ENCODE data around the gene CYP27C1. TPM values are rescaled to one million over a fixed set of nuclear protein-coding genes. Genes with fewer than 3 reads are reported as not detected.
A peak's percentile ranks its signal among the peaks of the same experiment; 100 is the strongest.

CYP27C1 gene, protein sequence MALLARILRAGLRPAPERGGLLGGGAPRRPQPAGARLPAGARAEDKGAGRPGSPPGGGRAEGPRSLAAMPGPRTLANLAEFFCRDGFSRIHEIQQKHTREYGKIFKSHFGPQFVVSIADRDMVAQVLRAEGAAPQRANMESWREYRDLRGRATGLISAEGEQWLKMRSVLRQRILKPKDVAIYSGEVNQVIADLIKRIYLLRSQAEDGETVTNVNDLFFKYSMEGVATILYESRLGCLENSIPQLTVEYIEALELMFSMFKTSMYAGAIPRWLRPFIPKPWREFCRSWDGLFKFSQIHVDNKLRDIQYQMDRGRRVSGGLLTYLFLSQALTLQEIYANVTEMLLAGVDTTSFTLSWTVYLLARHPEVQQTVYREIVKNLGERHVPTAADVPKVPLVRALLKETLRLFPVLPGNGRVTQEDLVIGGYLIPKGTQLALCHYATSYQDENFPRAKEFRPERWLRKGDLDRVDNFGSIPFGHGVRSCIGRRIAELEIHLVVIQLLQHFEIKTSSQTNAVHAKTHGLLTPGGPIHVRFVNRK
- total RNA-seq = under 1 TPM; 0.05 to 0.08 TPM
- polyA plus RNA-seq = under 1 TPM; 0.02 to 0.14 TPM

DNA sequence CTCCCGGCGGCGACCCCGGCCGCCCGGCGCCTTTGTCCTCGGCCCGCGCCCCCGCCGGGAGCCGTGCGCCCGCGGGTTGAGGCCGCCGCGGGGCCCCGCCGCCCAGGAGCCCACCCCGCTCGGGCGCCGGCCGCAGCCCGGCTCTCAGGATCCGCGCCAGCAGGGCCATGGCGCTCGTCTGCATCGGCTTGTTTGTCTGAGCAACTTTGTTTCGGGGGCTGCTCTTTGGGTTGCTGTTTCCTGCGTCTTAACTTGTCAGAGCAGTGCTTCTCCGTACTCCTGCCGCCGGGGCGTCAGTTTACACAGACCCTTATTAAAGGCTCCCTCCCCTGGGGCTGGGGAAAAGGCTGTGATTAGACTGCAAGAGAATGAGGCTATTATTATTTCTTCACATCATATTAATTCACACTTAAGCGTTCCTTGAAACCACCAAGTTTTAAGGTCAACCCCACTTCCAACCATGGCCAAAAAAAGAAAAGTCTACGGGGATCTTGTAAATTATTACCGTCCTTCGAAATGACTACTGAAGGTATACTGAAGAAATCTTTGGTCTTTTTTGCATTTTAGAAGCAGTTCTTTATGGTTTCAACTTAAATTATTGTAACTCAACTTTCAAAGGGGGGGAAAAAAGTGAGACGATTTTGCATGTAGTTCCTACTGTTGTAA is at the start of gene CYP27C1:
Gene CYP27C1, minus strand, starts transcription at position 198 of the 666 bp plus-strand sequence. Its CDS starts 29 bp downstream, at position 169.
- Histone ChIP-seq H3K4me3 (ENCODE audit: low read depth in 1 of 3, low read length in 3 of 3) (peak within 1 kb of the TSS in 2 of 3 donors; percentile 47 to 65), H3K9ac (ENCODE audit: low read depth in 1 of 2, low read length in 2 of 2) (no peak within 1 kb of the TSS), H3K9me3 (ENCODE audit: control insufficient read depth in 4 of 4, low read length in 3 of 4) (no peaks in the 10 kb centered on the region), H3K36me3 (ENCODE audit: control insufficient read depth in 4 of 4, insufficient read depth in 3 of 4, low read depth in 1 of 4, low read length in 3 of 4) (no peaks in the 10 kb centered on the region), H3K27ac (ENCODE audit: low read depth in 1 of 2, low read length in 2 of 2) (no peak within 1 kb of the TSS), H3K27me3 (ENCODE audit: control insufficient read depth in 4 of 4, insufficient read depth in 4 of 4, low read length in 3 of 4) (peaks cover 0 to 2% (median 0%) of the 10 kb centered on the region in 4 donors), H3K4me1 (ENCODE audit: control insufficient read depth in 4 of 4, insufficient read depth in 4 of 4, low read length in 3 of 4) (peaks cover 4 to 13% (median 10%) of the 10 kb centered on the region in 4 donors)
- WGBS = 5% methylated on average over 43 of the region's 43 CpGs
- no peak for TF ChIP-seq FOXA1 (IDR thresholded peaks at IDR 0.05)
- TF ChIP-seq, protein P1, sequence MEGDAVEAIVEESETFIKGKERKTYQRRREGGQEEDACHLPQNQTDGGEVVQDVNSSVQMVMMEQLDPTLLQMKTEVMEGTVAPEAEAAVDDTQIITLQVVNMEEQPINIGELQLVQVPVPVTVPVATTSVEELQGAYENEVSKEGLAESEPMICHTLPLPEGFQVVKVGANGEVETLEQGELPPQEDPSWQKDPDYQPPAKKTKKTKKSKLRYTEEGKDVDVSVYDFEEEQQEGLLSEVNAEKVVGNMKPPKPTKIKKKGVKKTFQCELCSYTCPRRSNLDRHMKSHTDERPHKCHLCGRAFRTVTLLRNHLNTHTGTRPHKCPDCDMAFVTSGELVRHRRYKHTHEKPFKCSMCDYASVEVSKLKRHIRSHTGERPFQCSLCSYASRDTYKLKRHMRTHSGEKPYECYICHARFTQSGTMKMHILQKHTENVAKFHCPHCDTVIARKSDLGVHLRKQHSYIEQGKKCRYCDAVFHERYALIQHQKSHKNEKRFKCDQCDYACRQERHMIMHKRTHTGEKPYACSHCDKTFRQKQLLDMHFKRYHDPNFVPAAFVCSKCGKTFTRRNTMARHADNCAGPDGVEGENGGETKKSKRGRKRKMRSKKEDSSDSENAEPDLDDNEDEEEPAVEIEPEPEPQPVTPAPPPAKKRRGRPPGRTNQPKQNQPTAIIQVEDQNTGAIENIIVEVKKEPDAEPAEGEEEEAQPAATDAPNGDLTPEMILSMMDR (IDR thresholded peaks at IDR 0.05; ENCODE audit: low read depth, low read length, missing input control) = no peak
- TF ChIP-seq GABPA (IDR thresholded peaks at IDR 0.05 in 1 of 2, conservative IDR thresholded peaks at IDR 0.05 in 1 of 2) = no peak
- no peak for TF ChIP-seq NR2F2 (IDR thresholded peaks at IDR 0.05)
- TF ChIP-seq RXRA (IDR thresholded peaks at IDR 0.05) = no peak
- no peak for TF ChIP-seq HNF4G (IDR thresholded peaks at IDR 0.05)
- TF ChIP-seq HNF4A (conservative IDR thresholded peaks at IDR 0.05) = no peak
- no peak for TF ChIP-seq TAF1 (conservative IDR thresholded peaks at IDR 0.05)
- TF ChIP-seq, protein P2, sequence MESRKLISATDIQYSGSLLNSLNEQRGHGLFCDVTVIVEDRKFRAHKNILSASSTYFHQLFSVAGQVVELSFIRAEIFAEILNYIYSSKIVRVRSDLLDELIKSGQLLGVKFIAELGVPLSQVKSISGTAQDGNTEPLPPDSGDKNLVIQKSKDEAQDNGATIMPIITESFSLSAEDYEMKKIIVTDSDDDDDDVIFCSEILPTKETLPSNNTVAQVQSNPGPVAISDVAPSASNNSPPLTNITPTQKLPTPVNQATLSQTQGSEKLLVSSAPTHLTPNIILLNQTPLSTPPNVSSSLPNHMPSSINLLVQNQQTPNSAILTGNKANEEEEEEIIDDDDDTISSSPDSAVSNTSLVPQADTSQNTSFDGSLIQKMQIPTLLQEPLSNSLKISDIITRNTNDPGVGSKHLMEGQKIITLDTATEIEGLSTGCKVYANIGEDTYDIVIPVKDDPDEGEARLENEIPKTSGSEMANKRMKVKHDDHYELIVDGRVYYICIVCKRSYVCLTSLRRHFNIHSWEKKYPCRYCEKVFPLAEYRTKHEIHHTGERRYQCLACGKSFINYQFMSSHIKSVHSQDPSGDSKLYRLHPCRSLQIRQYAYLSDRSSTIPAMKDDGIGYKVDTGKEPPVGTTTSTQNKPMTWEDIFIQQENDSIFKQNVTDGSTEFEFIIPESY (IDR thresholded peaks at IDR 0.05) = no peak
- TF ChIP-seq RAD21 (IDR thresholded peaks at IDR 0.05) = no peak
- TF ChIP-seq, protein P3, sequence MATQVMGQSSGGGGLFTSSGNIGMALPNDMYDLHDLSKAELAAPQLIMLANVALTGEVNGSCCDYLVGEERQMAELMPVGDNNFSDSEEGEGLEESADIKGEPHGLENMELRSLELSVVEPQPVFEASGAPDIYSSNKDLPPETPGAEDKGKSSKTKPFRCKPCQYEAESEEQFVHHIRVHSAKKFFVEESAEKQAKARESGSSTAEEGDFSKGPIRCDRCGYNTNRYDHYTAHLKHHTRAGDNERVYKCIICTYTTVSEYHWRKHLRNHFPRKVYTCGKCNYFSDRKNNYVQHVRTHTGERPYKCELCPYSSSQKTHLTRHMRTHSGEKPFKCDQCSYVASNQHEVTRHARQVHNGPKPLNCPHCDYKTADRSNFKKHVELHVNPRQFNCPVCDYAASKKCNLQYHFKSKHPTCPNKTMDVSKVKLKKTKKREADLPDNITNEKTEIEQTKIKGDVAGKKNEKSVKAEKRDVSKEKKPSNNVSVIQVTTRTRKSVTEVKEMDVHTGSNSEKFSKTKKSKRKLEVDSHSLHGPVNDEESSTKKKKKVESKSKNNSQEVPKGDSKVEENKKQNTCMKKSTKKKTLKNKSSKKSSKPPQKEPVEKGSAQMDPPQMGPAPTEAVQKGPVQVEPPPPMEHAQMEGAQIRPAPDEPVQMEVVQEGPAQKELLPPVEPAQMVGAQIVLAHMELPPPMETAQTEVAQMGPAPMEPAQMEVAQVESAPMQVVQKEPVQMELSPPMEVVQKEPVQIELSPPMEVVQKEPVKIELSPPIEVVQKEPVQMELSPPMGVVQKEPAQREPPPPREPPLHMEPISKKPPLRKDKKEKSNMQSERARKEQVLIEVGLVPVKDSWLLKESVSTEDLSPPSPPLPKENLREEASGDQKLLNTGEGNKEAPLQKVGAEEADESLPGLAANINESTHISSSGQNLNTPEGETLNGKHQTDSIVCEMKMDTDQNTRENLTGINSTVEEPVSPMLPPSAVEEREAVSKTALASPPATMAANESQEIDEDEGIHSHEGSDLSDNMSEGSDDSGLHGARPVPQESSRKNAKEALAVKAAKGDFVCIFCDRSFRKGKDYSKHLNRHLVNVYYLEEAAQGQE (IDR thresholded peaks at IDR 0.05) = no peak
- no peak for TF ChIP-seq JUND (IDR thresholded peaks at IDR 0.05)
- TF ChIP-seq SP1 (IDR thresholded peaks at IDR 0.05) = no peak
- TF ChIP-seq, protein P4, sequence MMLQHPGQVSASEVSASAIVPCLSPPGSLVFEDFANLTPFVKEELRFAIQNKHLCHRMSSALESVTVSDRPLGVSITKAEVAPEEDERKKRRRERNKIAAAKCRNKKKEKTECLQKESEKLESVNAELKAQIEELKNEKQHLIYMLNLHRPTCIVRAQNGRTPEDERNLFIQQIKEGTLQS (IDR thresholded peaks at IDR 0.05) = no peak
- TF ChIP-seq FOXA2 (IDR thresholded peaks at IDR 0.05) = no peak
- TF ChIP-seq EGR1 (IDR thresholded peaks at IDR 0.05; ENCODE audit: low read depth in 2 of 2) = no peak
- TF ChIP-seq YY1 (IDR thresholded peaks at IDR 0.05) = no peak
- no peak for DNase-seq (ENCODE audit: low spot score)

All from liver (tissue), 9 donors.